Activated T-helper 1 cell treated with anti-CD3 and anti-CD28 coated beads, Interleukin-12 subunit alpha, Interleukin-12 subunit beta, Interleukin-2, Interleukin-4 antibody, amounts not matched to agents 30 ng/mL and 10 ng/mL and 1 ng/mL, durations not matched to agents 14 hours and 24 hours and 36 hours (primary cell): ENCODE data around the gene ITPKC. TPM values are rescaled to one million over a fixed set of nuclear protein-coding genes. Genes with fewer than 3 reads are reported as not detected.
"Not testable (repeated sequence)": the region's sequence is repeated elsewhere in the genome, so short reads cannot be mapped to it uniquely, and the experiment has no call there.

ENCODE experiments used
- DNase-seq: peaks from one replicate; pipeline ENCODE4 v3.0.0; 2021; ENCODE audit warnings: low spot score
- H3K27ac Mint-ChIP-seq: one replicate; pipeline ENCODE4 v1.8.0; 2021; ENCODE audit warnings: mild to moderate bottlenecking, mixed read lengths
- H3K27me3 Mint-ChIP-seq: one replicate; pipeline ENCODE4 v1.8.0; 2022; ENCODE audit warnings: mild to moderate bottlenecking, moderate library complexity, mixed read lengths; ENCODE audit not compliant: insufficient read depth
- H3K36me3 Mint-ChIP-seq: one replicate; pipeline ENCODE4 v1.8.0; 2021; ENCODE audit warnings: low read depth, mixed read lengths
- H3K4me1 Mint-ChIP-seq: one replicate; pipeline ENCODE4 v1.8.0; 2021; ENCODE audit warnings: low read depth, mixed read lengths
- H3K4me3 Mint-ChIP-seq: one replicate; pipeline ENCODE4 v1.8.0; 2021; ENCODE audit warnings: mild to moderate bottlenecking, moderate library complexity, mixed read lengths
- H3K9me3 Mint-ChIP-seq: one replicate; pipeline ENCODE4 v1.8.0; 2021; ENCODE audit warnings: mixed read lengths
- intact Hi-C: fragments of 100-400 bp; cut with micrococcal nuclease; formaldehyde crosslinking; loops from one replicate; pipeline ENCODE4 v1.15.1; 2024
- total RNA-seq: library from RNA; stranded (reverse); gene quantifications from 2 replicates; pipeline ENCODE4 v1.2.3, GENCODE V29; 2022

Gene ITPKC
- total RNA-seq, 1 donor from 2014 or later, result 8.7 TPM

GRCh38 chr19:40755248-40755624, 38.3 kb downstream of the ITPKC start:
- DNase-seq, result no peak
- intact Hi-C loops, result loop anchor here (1.0 to 10.0 kb wide), 3 partner anchors 22 to 470 kb away; partner anchors contain the start of gene AKT2
- Mint-ChIP-seq H3K27ac (peak overlapping the region; percentile 85), H3K36me3 (peaks cover 62% of the 10 kb centered on the region), H3K4me3 (peak overlapping the region; percentile 65), H3K4me1 (peaks cover 51% of the 10 kb centered on the region), H3K27me3 (no peaks in the 10 kb centered on the region), H3K9me3 (no peaks in the 10 kb centered on the region)

- DNase-seq, result no peak
- Mint-ChIP-seq H3K27me3 (no peaks in the 10 kb centered on the region), H3K27ac (peak overlapping the region; percentile 85), H3K36me3 (peaks cover 67% of the 10 kb centered on the region), H3K4me1 (peaks cover 51% of the 10 kb centered on the region), H3K9me3 (no peaks in the 10 kb centered on the region), H3K4me3 (peak overlapping the region; percentile 65)
- intact Hi-C loops, result loop anchor here (1.0 to 10.0 kb wide), 3 partner anchors 22 to 471 kb away; partner anchors contain the start of gene AKT2
Observed at GRCh38 chr19:40755791-40756190, 38.9 kb downstream of the ITPKC start.

GRCh38 chr19:40756502-40757110, 39.7 kb downstream of the ITPKC start:
- Mint-ChIP-seq H3K9me3 (no peaks in the 10 kb centered on the region), H3K27me3 (no peaks in the 10 kb centered on the region), H3K27ac (peak overlapping the region; percentile 85), H3K4me1 (peaks cover 51% of the 10 kb centered on the region), H3K36me3 (peaks cover 66% of the 10 kb centered on the region), H3K4me3 (peak overlapping the region; percentile 69)
- intact Hi-C loops, result loop anchor here (10.0 kb wide), 1 partner anchor 472 kb away; the partner anchor contains the start of gene AKT2
- DNase-seq, result no peak

- H3K4me1 Mint-ChIP-seq, result peaks cover 60% of the 10 kb centered on the region
- intact Hi-C loops, result loop anchor here (10.0 kb wide), 1 partner anchor 474 kb away; the partner anchor contains the start of gene AKT2
- H3K36me3 Mint-ChIP-seq, result peaks cover 68% of the 10 kb centered on the region
- H3K9me3 Mint-ChIP-seq, result no peaks in the 10 kb centered on the region
- no peak for DNase-seq
- peak overlapping the region; percentile 23 for H3K4me3 Mint-ChIP-seq
- peak overlapping the region; percentile 15 for H3K27ac Mint-ChIP-seq
- no peaks in the 10 kb centered on the region for H3K27me3 Mint-ChIP-seq
Observed at GRCh38 chr19:40758491-40758890, 41.6 kb downstream of the ITPKC start.

GRCh38 chr19:40759352-40759751, 42.4 kb downstream of the ITPKC start:
- Mint-ChIP-seq H3K27ac (no peak overlapping the region), H3K36me3 (peaks cover 74% of the 10 kb centered on the region), H3K9me3 (no peaks in the 10 kb centered on the region), H3K27me3 (no peaks in the 10 kb centered on the region), H3K4me1 (peaks cover 66% of the 10 kb centered on the region), H3K4me3 (no peak overlapping the region)
- no peak for DNase-seq
- intact Hi-C loops, result loop anchor here (10.0 kb wide), 1 partner anchor 475 kb away; the partner anchor contains the start of gene AKT2

- no peak for DNase-seq
- H3K27ac Mint-ChIP-seq, result no peak overlapping the region
- peaks cover 54% of the 10 kb centered on the region for H3K4me1 Mint-ChIP-seq
- H3K9me3 Mint-ChIP-seq, result no peaks in the 10 kb centered on the region
- peaks cover 61% of the 10 kb centered on the region for H3K36me3 Mint-ChIP-seq
- peak overlapping the region; percentile 15 for H3K4me3 Mint-ChIP-seq
- H3K27me3 Mint-ChIP-seq, result no peaks in the 10 kb centered on the region
- intact Hi-C loops, result no loop called here
Observed at GRCh38 chr19:40762754-40763470, 46.0 kb downstream of the ITPKC start.

GRCh38 chr19:40763526-40763925, 46.6 kb downstream of the ITPKC start:
- H3K4me1 Mint-ChIP-seq, result peaks cover 49% of the 10 kb centered on the region
- intact Hi-C loops, result no loop called here
- no peaks in the 10 kb centered on the region for H3K27me3 Mint-ChIP-seq
- H3K36me3 Mint-ChIP-seq, result peaks cover 56% of the 10 kb centered on the region
- H3K27ac Mint-ChIP-seq, result peak overlapping the region; percentile 10
- no peaks in the 10 kb centered on the region for H3K9me3 Mint-ChIP-seq
- H3K4me3 Mint-ChIP-seq, result no peak overlapping the region
- no peak for DNase-seq

- no peak for DNase-seq
- no peaks in the 10 kb centered on the region for H3K9me3 Mint-ChIP-seq
- H3K4me1 Mint-ChIP-seq, result peaks cover 48% of the 10 kb centered on the region
- peaks cover 57% of the 10 kb centered on the region for H3K36me3 Mint-ChIP-seq
- H3K4me3 Mint-ChIP-seq, result no peak overlapping the region
- intact Hi-C loops, result no loop called here
- no peaks in the 10 kb centered on the region for H3K27me3 Mint-ChIP-seq
- H3K27ac Mint-ChIP-seq, result peak overlapping the region; percentile 62
Observed at GRCh38 chr19:40763963-40764362, 47.1 kb downstream of the ITPKC start.

- DNase-seq, H3K4me3 Mint-ChIP-seq, H3K27me3 Mint-ChIP-seq, H3K27ac Mint-ChIP-seq, H3K9me3 Mint-ChIP-seq, intact Hi-C loops: not testable (repeated sequence)
- H3K36me3 Mint-ChIP-seq, result peaks cover 54% of the 10 kb centered on the region
- peaks cover 50% of the 10 kb centered on the region for H3K4me1 Mint-ChIP-seq
Observed at GRCh38 chr19:40766385-40766784, 49.5 kb downstream of the ITPKC start.

- no peak overlapping the region for H3K4me3 Mint-ChIP-seq
- no peaks in the 10 kb centered on the region for H3K27me3 Mint-ChIP-seq
- intact Hi-C loops, result no loop called here
- DNase-seq, result no peak
- no peaks in the 10 kb centered on the region for H3K9me3 Mint-ChIP-seq
- H3K4me1 Mint-ChIP-seq, result peaks cover 29% of the 10 kb centered on the region
- peaks cover 41% of the 10 kb centered on the region for H3K36me3 Mint-ChIP-seq
- no peak overlapping the region for H3K27ac Mint-ChIP-seq
Observed at GRCh38 chr19:40768869-40769268, 52.0 kb downstream of the ITPKC start.

- intact Hi-C loops, H3K4me3 Mint-ChIP-seq: not testable (repeated sequence)
Observed at GRCh38 chr19:40771101-40771862, 54.4 kb downstream of the ITPKC start.

GRCh38 chr19:40774916-40775631, 58.2 kb downstream of the ITPKC start, which contains the start of gene MIA:
Gene MIA, plus strand, starts transcription at chr19:40775521. Its CDS starts 22 bp downstream, at chr19:40775543.
- peaks cover 49% of the 10 kb centered on the region for H3K4me1 Mint-ChIP-seq
- DNase-seq, result no peak
- H3K36me3 Mint-ChIP-seq, result peaks cover 16% of the 10 kb centered on the region
- peaks cover 2% of the 10 kb centered on the region for H3K27me3 Mint-ChIP-seq
- intact Hi-C loops, result no loop called here
- no peak within 1 kb of the TSS for H3K27ac Mint-ChIP-seq
- no peak within 1 kb of the TSS for H3K4me3 Mint-ChIP-seq
- no peaks in the 10 kb centered on the region for H3K9me3 Mint-ChIP-seq

More at GRCh38 chr19:40771101-40771862, 54.4 kb downstream of the ITPKC start:
- not testable (repeated sequence) for DNase-seq, H3K9me3 Mint-ChIP-seq, H3K27me3 Mint-ChIP-seq, H3K27ac Mint-ChIP-seq
- H3K36me3 Mint-ChIP-seq, result peaks cover 27% of the 10 kb centered on the region
- H3K4me1 Mint-ChIP-seq, result peaks cover 21% of the 10 kb centered on the region
